AG09319 (cell line): Measurements from ENCODE around the gene ENO4.

Source experiments
- DNase-seq: peaks from one replicate; pipeline ENCODE4 v3.0.0-alpha.2; 2010; ENCODE audit warnings: low read depth; ENCODE audit errors: extremely low read depth
- TF ChIP-seq, protein P1 (sequence below): IDR thresholded peaks from 2 replicates; pipeline ENCODE4 v1.5.1; 2011; ENCODE audit warnings: low read depth, mild to moderate bottlenecking, inconsistent platforms, low read length, moderate library complexity

Gene ENO4

DNA sequence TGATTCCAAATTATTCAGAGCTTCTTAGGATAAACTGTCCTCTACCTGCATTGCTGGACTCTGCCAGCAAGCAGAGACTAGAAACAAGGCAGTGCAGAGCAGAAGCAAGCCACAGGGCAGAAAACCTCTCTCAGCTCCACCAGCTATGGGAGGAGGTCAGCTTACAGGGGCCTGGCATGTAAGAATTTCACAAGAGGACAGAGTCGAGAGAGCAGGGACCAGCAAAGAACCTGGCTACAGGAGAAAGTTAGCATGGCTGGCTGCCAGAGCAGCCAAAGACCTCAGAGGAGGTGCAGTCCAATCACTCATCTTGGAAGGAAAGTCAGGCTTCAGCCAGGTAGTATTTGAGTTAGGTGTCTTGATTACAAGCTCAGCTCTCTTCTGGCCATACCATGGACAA lies 62.9 kb downstream of the ENO4 start:
- TF ChIP-seq, protein P1, sequence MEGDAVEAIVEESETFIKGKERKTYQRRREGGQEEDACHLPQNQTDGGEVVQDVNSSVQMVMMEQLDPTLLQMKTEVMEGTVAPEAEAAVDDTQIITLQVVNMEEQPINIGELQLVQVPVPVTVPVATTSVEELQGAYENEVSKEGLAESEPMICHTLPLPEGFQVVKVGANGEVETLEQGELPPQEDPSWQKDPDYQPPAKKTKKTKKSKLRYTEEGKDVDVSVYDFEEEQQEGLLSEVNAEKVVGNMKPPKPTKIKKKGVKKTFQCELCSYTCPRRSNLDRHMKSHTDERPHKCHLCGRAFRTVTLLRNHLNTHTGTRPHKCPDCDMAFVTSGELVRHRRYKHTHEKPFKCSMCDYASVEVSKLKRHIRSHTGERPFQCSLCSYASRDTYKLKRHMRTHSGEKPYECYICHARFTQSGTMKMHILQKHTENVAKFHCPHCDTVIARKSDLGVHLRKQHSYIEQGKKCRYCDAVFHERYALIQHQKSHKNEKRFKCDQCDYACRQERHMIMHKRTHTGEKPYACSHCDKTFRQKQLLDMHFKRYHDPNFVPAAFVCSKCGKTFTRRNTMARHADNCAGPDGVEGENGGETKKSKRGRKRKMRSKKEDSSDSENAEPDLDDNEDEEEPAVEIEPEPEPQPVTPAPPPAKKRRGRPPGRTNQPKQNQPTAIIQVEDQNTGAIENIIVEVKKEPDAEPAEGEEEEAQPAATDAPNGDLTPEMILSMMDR = no peak

DNA sequence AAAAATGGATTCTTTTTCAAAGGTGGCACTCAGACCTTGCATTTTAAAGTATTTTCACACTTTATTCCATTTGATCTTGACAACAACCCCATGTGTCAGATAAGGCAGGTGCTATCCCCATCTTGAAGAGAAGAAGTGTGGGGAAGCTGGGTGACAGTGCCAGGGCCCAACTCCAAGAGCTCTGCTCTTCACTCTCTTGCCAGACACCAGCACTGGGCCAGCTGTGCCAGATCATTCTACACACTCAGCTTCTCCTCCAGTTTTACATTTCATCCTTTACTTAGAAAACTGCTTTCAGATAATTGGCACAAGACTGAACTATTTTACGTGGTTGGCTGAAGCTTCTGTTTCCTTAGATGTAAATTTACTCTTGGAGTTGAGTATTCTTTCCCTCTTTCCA lies 64.4 kb downstream of the ENO4 start:
- DNase-seq = no peak
- TF ChIP-seq, protein P1 = no peak

More for the DNA sequence above, 62.9 kb downstream of the ENO4 start:
- DNase-seq = no peak

DNA sequence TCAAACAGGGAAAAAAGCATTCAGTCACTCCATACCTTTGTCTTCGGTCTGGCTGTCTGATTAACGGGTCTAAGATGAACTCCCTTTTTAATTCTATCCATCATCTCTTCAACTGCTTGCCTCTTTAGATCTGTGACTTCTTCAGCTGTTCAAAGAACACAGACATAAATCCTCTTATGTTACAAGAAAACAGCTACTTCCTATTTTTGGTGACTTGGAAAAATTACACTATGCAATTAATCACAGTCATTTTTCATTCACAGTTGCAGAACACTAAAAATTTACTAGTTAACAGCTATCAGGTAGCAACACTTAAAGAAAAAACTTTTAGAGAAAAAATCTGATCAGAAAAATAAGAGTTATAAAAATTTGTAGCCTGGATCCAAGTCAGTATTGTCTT lies 66.0 kb downstream of the ENO4 start:
- TF ChIP-seq, protein P1 = no peak
- no peak for DNase-seq

DNA sequence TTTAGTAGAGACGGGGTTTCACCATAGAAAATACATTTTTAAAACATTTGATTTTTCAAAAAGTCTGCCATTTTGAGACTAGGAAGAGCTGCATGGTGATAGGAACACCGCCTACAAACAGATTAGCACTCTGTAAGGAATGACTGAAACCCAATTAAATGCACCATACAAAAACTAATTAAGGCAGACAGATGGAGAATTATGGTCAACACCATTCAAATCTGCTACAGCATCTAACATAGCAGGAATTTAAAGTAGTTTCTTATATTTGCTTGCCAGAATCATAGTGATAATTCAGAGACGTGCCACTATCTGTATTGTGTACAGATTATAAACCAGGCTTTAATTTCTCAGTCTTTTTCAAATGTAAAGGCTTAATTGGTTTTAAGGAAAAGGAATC lies 68.2 kb downstream of the ENO4 start:
- DNase-seq = no peak
- TF ChIP-seq, protein P1 = no peak

DNA sequence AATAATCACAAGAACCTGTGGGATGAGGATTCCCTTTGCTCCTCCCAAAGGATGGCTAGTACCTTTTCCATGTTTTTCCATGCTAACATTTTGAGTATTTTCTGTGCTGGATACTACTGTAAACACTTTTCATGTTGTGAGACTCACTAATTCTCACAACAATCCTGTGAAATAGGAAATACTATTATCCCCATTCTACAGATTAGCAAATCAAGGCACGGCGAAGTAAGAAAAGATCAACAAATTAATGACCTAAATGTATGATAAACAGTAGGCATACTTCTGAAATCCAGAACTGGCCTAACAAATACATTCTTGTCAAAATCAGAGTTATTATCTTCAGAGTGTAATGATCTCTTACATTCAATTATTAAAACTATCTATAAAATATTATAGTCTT lies 69.3 kb downstream of the ENO4 start:
- no peak for DNase-seq
- TF ChIP-seq, protein P1 = no peak

DNA sequence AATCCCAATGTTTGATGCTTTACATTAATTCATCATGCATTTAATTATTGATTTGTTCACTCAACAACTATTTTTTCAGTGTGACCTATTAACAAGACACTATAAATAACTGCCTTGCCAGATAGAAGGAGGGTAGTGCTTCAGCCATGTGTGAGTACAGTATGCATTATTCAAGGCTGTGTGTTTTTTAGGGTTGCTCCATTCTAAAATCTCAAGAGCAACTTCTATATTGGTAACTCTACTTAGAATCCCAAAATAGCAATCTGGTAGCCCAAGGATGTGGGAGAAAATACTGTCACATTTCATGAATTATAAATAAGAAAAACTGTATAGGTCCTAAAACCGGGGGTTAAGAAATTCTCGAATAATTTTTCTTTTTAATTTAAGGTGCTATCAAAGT lies 69.9 kb downstream of the ENO4 start:
- TF ChIP-seq, protein P1 = no peak
- DNase-seq = no peak

DNA sequence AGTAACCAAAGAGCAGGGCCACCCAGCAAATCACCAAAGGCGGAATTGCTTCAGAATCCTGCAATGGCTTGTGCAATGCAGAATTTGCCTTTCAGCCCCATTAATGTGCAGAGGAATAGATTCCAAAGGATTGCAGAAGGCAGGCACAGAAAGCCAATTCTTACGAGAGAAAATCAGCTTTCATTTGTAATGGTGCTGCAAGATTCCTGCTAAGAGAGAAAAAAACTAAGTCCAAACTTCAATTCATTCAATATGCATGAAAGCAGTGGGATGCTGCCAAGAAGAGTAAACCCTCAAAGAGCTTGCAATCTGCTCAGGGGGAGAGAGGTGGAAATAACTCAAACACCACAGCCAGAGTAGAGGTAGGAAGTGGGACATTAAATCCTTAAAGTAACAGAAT lies 70.4 kb downstream of the ENO4 start:
- no peak for DNase-seq
- TF ChIP-seq, protein P1 = no peak
